DOHH2 (cell line): ENCODE results near the gene SNRPD2.

Source experiments
- CTCF ChIP-seq: fragments of 200-600 bp; sonication (generic); IDR thresholded peaks from one replicate; pipeline ENCODE4 v1.5.1; 2014; ENCODE audit warnings: antibody characterized with exemption, mild to moderate bottlenecking, low read depth, low read length; ENCODE audit not compliant: poor library complexity, severe bottlenecking
- EZH2phosphoT487 ChIP-seq: fragments of 200-600 bp; sonication (generic); IDR thresholded peaks from 2 replicates; pipeline ENCODE4 v1.6.1; 2017; ENCODE audit warnings: borderline replicate concordance, mild to moderate bottlenecking, antibody characterized with exemption, low read length, moderate library complexity, mixed read lengths

- TF ChIP-seq CTCF, result no peak
- TF ChIP-seq EZH2phosphoT487, result no peak
These were observed 9.9 kb upstream of the SNRPD2 start for GRCh38 chr19:45701676-45702075.
